GM12801 (cell line): ENCODE data around the gene NECAB2.

Experiments used
- TF ChIP-seq, protein P1 (sequence below): IDR thresholded peaks from one replicate; pipeline ENCODE4 v1.5.1; 2011; ENCODE audit warnings: control low read depth; ENCODE audit not compliant: insufficient read length; ENCODE audit errors: extremely low read depth

NECAB2 gene

DNA sequence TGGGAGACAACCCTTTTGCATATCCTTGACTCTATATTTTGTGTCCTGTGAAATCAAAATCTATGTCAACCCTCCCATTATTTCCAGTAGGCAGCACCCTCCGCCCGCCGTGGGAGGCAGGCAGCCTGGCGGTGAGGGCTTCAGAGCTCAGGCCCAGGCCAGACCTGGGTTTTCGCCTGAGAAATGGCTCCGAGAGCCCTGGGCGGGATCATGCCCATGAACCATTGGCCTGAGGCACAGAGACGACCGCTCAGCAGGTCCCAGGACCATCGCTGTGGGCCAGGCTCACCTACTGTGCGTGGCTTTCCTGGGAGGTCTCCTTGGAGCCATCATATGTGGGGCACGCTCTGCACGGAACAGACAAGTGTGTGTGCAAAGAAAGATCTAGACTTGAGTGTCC is 80.8 kb downstream of the NECAB2 start:
- TF ChIP-seq, protein P1, sequence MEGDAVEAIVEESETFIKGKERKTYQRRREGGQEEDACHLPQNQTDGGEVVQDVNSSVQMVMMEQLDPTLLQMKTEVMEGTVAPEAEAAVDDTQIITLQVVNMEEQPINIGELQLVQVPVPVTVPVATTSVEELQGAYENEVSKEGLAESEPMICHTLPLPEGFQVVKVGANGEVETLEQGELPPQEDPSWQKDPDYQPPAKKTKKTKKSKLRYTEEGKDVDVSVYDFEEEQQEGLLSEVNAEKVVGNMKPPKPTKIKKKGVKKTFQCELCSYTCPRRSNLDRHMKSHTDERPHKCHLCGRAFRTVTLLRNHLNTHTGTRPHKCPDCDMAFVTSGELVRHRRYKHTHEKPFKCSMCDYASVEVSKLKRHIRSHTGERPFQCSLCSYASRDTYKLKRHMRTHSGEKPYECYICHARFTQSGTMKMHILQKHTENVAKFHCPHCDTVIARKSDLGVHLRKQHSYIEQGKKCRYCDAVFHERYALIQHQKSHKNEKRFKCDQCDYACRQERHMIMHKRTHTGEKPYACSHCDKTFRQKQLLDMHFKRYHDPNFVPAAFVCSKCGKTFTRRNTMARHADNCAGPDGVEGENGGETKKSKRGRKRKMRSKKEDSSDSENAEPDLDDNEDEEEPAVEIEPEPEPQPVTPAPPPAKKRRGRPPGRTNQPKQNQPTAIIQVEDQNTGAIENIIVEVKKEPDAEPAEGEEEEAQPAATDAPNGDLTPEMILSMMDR: no peak

DNA sequence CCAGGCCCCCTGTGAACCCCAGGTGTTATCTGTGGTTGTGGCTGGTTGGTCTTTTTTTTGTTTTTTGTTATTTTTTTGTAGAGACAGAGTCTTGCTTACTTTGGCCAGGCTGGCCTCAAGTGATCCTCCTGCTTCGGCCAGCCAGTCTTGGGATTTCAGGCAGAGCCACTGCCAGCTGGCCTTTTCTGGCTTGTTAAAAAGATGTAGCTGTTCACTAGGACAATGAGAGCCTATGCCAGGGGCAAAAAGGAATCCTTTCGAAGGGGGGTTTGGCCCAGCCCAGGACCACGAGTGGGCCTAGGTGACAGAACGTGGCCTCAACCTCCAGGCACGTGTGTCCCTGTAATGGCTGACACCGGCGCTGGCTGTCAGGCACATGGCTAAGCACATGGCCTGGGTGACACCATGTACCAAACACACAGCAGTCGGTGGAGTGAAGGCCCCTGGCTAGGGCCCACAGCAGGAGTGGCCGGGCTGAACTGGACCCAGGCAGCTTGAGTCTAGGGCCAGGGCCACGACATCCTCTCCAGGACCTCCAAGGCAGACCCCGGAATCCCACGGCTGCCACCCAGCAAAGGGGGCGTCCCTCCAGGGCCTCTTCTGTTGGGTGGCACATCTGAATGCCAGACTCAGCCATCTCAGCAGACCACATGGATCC is 81.5 kb downstream of the NECAB2 start:
- TF ChIP-seq, protein P1: no peak

DNA sequence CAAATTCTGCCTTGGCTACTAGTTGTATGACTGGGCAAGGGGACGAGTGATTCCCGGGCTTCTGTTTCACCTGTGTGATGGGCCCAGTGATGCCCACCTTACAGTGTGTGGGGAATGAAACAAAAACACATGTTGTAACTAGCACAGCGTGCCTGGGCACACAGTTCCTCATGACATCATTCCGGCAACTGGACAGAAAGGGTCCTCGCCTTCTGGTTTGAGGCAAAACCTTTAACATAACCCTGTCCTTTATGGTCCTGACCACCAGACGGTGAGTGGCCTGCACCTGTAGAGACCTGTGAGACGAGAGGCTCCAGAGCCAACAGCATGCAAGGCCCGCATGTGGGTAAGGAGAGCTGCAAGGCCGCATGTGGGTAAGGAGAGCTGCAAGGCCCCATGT is 82.3 kb downstream of the NECAB2 start:
- TF ChIP-seq, protein P1: no peak

DNA sequence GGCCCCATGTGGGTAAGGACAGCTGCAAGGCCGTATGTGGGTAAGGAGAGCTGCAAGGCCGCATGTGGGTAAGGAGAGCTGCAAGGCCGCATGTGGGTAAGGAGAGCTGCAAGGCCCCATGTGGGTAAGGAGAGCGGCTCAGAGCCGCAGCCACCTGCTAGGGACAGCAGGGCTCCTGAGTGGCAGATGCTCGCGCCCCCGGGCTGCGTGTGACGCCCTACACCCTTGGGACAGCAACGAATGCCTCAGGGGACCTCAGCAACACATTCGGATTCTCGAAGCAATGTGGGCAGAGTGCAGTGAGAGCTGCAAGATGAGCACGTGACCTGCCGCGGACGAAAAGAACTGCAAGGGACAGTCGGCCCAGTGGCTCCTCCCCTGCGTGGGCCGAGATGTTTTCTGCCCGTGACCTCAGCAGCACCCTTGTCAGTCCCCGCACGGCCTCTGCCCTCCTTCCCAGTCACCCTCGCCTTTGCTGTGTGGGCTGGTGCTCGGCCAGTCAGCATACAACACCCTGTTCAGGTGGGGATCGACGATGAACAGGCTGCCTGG is 84.1 kb downstream of the NECAB2 start:
- TF ChIP-seq, protein P1: no peak
